ENCODE measurements around the gene ZFPL1.

GRCh38 chr11:65125197-65126056, 41.4 kb downstream of the ZFPL1 start:
- TF ChIP-seq CTCF (conservative IDR thresholded peaks at IDR 0.05) (no peak), ZFX (IDR thresholded peaks at IDR 0.05) (no peak)

Data from C4-2B (cell line).